ENCODE results near the gene POLDIP2.

The POLDIP2 gene

DNA sequence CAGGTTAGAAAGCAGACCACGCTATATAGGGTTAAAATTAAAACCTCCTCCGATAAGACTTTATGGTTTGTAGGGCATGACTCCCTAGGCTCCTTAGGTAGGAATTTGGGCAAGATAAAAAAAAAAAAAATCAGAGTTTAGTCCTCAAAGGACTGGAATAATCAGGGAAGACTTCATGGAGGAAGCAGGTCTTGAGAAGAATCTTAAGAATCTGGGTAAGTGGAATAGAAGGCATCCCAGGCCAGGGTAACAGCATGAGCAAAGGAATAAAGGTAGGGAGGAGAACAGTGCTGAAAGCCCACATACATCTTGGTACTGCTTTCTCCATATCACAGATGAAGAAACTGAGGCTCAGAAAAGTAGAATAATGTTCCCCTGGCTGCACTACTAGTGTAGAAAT is 33.2 kb upstream of the POLDIP2 start:
- Histone ChIP-seq H3K27me3 (ENCODE audit: low read length) (no peaks in the 10 kb centered on the region), H3K9ac (ENCODE audit: low read length) (no peak overlapping the region), H3F3A (ENCODE audit: insufficient read depth) (no peaks in the 10 kb centered on the region), H2AFZ (ENCODE audit: low read depth, low read length, severe bottlenecking) (no peak overlapping the region), H3K4me2 (ENCODE audit: low read depth, low read length, poor library complexity, severe bottlenecking) (no peak overlapping the region), H3K9me3 (ENCODE audit: insufficient read depth, low read length) (no peaks in the 10 kb centered on the region), H3K4me3 (ENCODE audit: insufficient read depth, low read length, poor library complexity, severe bottlenecking) (no peak overlapping the region), H3K9me2 (replicated peaks; ENCODE audit: insufficient read depth, low read length) (no peaks in the 10 kb centered on the region), H3K27ac (ENCODE audit: low read depth, low read length) (no peak overlapping the region), H3K36me3 (ENCODE audit: low read length) (no peaks in the 10 kb centered on the region), H4K20me1 (ENCODE audit: low read depth, low read length) (no peaks in the 10 kb centered on the region), H3K79me2 (ENCODE audit: insufficient read depth, low read length) (no peaks in the 10 kb centered on the region)
- TF ChIP-seq, protein P1, sequence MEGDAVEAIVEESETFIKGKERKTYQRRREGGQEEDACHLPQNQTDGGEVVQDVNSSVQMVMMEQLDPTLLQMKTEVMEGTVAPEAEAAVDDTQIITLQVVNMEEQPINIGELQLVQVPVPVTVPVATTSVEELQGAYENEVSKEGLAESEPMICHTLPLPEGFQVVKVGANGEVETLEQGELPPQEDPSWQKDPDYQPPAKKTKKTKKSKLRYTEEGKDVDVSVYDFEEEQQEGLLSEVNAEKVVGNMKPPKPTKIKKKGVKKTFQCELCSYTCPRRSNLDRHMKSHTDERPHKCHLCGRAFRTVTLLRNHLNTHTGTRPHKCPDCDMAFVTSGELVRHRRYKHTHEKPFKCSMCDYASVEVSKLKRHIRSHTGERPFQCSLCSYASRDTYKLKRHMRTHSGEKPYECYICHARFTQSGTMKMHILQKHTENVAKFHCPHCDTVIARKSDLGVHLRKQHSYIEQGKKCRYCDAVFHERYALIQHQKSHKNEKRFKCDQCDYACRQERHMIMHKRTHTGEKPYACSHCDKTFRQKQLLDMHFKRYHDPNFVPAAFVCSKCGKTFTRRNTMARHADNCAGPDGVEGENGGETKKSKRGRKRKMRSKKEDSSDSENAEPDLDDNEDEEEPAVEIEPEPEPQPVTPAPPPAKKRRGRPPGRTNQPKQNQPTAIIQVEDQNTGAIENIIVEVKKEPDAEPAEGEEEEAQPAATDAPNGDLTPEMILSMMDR (IDR thresholded peaks at IDR 0.05; ENCODE audit: insufficient read depth, low read length, poor library complexity, severe bottlenecking) = no peak
- no peak for TF ChIP-seq EZH2phosphoT487 (conservative IDR thresholded peaks at IDR 0.05; ENCODE audit: low read length)

DNA sequence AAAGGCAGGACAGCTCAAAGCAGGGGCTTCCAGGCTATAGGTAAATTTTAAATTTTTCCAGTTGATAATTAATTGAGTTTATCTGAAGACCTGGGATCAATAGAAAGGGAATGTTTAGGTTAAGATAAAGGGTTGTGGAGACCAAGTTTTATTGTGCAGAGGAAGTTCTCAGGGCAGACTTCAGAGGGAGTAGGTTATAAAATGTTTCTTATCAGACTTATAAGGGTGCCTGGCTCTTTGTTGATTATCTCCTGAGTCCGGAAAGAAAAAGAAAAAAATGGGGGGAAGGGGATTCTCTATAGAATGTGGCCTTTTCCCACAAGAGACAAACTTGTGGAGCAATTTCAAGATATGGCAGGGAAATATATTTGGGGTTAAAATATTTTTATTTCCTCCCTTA is 32.8 kb upstream of the POLDIP2 start:
- no peaks in the 10 kb centered on the region for H3K36me3 ChIP-seq (ENCODE audit: low read length)
- no peak overlapping the region for H2AFZ ChIP-seq (ENCODE audit: low read depth, low read length, severe bottlenecking)
- H3F3A ChIP-seq (ENCODE audit: insufficient read depth) = no peaks in the 10 kb centered on the region
- H3K4me3 ChIP-seq (ENCODE audit: insufficient read depth, low read length, poor library complexity, severe bottlenecking) = no peak overlapping the region
- H3K27ac ChIP-seq (ENCODE audit: low read depth, low read length) = no peak overlapping the region
- H3K9ac ChIP-seq (ENCODE audit: low read length) = no peak overlapping the region
- no peaks in the 10 kb centered on the region for H3K27me3 ChIP-seq (ENCODE audit: low read length)
- no peak overlapping the region for H3K4me2 ChIP-seq (ENCODE audit: low read depth, low read length, poor library complexity, severe bottlenecking)
- H3K79me2 ChIP-seq (ENCODE audit: insufficient read depth, low read length) = no peaks in the 10 kb centered on the region
- TF ChIP-seq, protein P1 (IDR thresholded peaks at IDR 0.05; ENCODE audit: insufficient read depth, low read length, poor library complexity, severe bottlenecking) = no peak
- TF ChIP-seq EZH2phosphoT487 (conservative IDR thresholded peaks at IDR 0.05; ENCODE audit: low read length) = no peak
- H3K9me2 ChIP-seq (replicated peaks; ENCODE audit: insufficient read depth, low read length) = no peaks in the 10 kb centered on the region
- H3K9me3 ChIP-seq (ENCODE audit: insufficient read depth, low read length) = no peaks in the 10 kb centered on the region
- no peaks in the 10 kb centered on the region for H4K20me1 ChIP-seq (ENCODE audit: low read depth, low read length)

DNA sequence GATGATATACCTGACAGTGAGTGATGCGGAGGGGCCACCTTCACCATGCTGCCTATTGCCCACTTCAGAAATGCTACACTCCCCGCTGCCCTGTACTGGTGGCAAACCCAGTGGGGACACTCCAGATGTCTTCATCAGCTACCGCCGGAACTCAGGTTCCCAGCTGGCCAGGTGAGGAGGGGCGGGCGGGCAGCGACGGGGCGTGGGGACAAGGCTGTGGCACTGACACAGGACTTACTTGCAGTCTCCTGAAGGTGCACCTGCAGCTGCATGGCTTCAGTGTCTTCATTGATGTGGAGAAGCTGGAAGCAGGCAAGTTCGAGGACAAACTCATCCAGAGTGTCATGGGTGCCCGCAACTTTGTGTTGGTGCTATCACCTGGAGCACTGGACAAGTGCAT is 30.8 kb upstream of the POLDIP2 start:
- no peaks in the 10 kb centered on the region for H4K20me1 ChIP-seq (ENCODE audit: low read depth, low read length)
- no peak overlapping the region for H3K4me3 ChIP-seq (ENCODE audit: insufficient read depth, low read length, poor library complexity, severe bottlenecking)
- H2AFZ ChIP-seq (ENCODE audit: low read depth, low read length, severe bottlenecking) = no peak overlapping the region
- TF ChIP-seq, protein P1 (IDR thresholded peaks at IDR 0.05; ENCODE audit: insufficient read depth, low read length, poor library complexity, severe bottlenecking) = no peak
- TF ChIP-seq EZH2phosphoT487 (conservative IDR thresholded peaks at IDR 0.05; ENCODE audit: low read length) = no peak
- H3K4me2 ChIP-seq (ENCODE audit: low read depth, low read length, poor library complexity, severe bottlenecking) = no peak overlapping the region
- H3K79me2 ChIP-seq (ENCODE audit: insufficient read depth, low read length) = no peaks in the 10 kb centered on the region
- no peak overlapping the region for H3K9ac ChIP-seq (ENCODE audit: low read length)
- no peaks in the 10 kb centered on the region for H3K9me2 ChIP-seq (replicated peaks; ENCODE audit: insufficient read depth, low read length)
- H3K27ac ChIP-seq (ENCODE audit: low read depth, low read length) = no peak overlapping the region
- no peaks in the 10 kb centered on the region for H3K27me3 ChIP-seq (ENCODE audit: low read length)
- H3K36me3 ChIP-seq (ENCODE audit: low read length) = no peaks in the 10 kb centered on the region
- no peaks in the 10 kb centered on the region for H3F3A ChIP-seq (ENCODE audit: insufficient read depth)
- H3K9me3 ChIP-seq (ENCODE audit: insufficient read depth, low read length) = no peaks in the 10 kb centered on the region
